GM12872 (cell line): ENCODE data around the gene AMPH.

ENCODE experiments used
- TF ChIP-seq, protein P1 (sequence below): IDR thresholded peaks from 3 replicates; pipeline ENCODE4 v1.5.1; 2011; ENCODE audit warnings: low read depth, mild to moderate bottlenecking, low read length, moderate library complexity; ENCODE audit not compliant: insufficient read depth

The AMPH gene

GRCh38 chr7:38671911-38672905 lies 41.0 kb upstream of the AMPH start:
- TF ChIP-seq, protein P1, sequence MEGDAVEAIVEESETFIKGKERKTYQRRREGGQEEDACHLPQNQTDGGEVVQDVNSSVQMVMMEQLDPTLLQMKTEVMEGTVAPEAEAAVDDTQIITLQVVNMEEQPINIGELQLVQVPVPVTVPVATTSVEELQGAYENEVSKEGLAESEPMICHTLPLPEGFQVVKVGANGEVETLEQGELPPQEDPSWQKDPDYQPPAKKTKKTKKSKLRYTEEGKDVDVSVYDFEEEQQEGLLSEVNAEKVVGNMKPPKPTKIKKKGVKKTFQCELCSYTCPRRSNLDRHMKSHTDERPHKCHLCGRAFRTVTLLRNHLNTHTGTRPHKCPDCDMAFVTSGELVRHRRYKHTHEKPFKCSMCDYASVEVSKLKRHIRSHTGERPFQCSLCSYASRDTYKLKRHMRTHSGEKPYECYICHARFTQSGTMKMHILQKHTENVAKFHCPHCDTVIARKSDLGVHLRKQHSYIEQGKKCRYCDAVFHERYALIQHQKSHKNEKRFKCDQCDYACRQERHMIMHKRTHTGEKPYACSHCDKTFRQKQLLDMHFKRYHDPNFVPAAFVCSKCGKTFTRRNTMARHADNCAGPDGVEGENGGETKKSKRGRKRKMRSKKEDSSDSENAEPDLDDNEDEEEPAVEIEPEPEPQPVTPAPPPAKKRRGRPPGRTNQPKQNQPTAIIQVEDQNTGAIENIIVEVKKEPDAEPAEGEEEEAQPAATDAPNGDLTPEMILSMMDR = no peak

- TF ChIP-seq, protein P1 = no peak
These were observed 38.9 kb upstream of the AMPH start for GRCh38 chr7:38669965-38670520.

DNA sequence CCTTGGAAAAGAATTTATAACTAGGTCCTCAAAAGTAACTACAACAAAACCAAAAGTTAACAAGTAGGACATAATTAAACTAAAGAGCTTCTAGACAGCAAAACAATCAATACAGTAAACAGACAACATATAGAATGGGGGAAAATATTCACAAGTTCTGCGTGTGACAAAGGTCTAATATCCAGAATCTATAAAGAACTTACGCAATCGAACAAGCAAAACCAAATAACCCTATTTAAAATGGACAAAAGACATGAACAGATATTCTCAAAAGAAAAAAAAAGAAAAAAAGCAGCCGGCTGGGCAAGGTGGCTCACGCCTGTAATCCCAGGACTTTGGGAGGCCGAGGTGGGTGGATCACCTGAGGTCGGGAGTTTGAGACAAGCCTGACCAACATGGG lies 33.8 kb upstream of the AMPH start:
- TF ChIP-seq, protein P1 = no peak

GRCh38 chr7:38660427-38661099 lies 29.4 kb upstream of the AMPH start:
- TF ChIP-seq, protein P1 = peak; percentile 83

GRCh38 chr7:38659931-38660330 lies 28.8 kb upstream of the AMPH start:
- TF ChIP-seq, protein P1 = no peak

DNA sequence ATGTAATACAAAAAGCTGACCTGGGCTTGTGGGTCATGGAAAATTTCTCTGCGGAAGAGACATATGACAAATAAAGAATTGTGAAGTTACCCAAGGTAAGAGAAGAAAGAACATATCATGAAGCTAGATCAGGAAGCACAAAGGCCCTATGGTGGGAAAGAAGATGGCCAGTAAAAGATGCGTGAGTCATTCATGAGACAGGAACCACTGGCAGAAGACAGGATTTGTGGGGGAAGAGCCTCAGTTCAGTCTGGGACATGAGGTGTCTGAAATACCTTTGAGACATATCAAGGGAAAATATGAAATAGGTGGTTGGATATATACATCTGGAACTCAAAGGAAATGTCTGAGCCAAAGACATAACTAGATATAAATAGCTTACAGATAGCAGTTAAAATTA lies 27.7 kb upstream of the AMPH start:
- TF ChIP-seq, protein P1 = no peak

GRCh38 chr7:38656968-38657367 lies 25.8 kb upstream of the AMPH start:
- TF ChIP-seq, protein P1 = no peak
